HG03342 (cell line): ENCODE measurements around the gene CHST2.
A peak's percentile ranks its signal among the peaks of the same experiment; 100 is the strongest.
"Not testable (repeated sequence)": the region's sequence is repeated elsewhere in the genome, so short reads cannot be mapped to it uniquely, and the experiment has no call there.

Source experiments
- ATAC-seq: cut with Tn5 transposase; IDR thresholded peaks from one replicate; pipeline ENCODE4 v1.9.1; 2021; ENCODE audit warnings: mild to moderate bottlenecking, moderate library complexity; ENCODE audit not compliant: unreplicated experiment

Gene CHST2, protein sequence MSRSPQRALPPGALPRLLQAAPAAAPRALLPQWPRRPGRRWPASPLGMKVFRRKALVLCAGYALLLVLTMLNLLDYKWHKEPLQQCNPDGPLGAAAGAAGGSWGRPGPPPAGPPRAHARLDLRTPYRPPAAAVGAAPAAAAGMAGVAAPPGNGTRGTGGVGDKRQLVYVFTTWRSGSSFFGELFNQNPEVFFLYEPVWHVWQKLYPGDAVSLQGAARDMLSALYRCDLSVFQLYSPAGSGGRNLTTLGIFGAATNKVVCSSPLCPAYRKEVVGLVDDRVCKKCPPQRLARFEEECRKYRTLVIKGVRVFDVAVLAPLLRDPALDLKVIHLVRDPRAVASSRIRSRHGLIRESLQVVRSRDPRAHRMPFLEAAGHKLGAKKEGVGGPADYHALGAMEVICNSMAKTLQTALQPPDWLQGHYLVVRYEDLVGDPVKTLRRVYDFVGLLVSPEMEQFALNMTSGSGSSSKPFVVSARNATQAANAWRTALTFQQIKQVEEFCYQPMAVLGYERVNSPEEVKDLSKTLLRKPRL

DNA sequence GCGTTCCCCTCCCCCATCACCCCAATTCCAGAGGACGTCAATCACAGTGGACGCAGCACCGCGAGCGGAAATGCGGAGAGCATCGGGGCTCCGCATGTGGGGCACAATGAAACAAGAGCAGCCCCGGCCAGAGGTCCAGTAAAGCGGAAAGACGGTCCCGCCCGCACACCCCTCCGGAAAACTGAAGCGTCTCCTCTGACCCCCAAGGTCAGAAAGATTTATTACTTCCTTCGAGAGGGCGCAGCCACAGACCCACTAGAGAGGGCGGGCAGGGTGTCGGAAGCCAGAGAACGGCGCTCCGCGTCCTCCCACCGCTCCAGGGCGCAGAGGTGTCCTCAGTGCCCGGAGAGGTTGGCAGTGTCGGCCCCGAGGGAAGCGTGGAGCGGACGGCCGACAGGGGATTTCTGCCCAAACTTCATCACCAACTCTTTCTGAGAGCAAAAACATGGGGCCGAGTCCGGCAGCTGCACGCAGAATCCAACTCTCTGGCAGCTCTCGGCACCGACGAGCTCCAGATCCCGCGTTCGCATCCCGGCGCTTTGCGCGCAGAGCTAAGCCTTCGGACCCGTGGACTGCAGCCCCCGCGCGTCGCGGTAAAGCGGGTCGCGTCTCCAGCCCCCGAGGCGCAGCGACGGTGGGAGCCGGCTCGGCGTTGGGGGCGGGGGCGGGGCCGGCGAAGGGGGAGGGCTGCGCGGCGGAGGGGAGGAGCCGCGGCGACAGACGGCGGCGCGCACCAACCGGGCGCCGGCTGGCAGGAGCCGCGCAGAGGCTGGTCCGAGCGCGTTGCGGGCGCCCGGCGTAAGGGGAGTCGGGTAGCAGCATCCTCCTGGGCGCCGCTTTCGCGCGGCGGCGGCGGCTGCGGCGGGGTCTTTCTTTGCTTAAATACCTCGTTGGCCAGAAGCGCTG lies at the start of gene CHST2:
CHST2 (plus strand) TSS at position 763 of the 906 bp plus-strand sequence. CDS start 1,046 bp downstream, outside the sequence.
- ATAC-seq, result peak; percentile 77

DNA sequence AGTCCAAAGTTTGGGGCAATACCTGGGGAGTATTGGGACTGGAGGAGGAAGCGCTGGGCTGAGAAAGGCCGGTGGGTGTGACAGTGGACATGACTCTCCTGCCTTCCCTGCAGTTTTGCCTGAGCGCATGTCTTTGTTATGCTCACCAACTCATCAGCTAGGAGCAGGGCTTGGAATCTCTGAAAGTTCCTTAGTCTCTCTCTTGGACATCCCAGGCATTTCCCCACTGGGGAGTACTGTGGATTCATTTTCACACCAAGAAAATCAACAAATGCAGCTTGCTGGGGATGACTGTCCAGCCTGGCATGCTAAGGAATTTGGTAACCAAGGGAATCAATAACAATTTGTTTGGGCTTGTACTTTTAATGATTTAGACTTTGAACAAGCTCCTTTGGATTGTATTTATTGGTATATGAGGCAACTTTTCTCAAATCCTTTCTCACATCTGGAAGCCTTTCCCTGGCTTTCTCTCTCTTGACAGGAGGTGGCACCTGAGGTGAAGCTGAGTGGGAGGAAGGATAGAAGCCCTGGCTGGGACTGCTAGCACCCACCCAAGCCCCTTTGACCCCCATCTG lies 48.5 kb upstream of the CHST2 start:
- ATAC-seq, result no peak

DNA sequence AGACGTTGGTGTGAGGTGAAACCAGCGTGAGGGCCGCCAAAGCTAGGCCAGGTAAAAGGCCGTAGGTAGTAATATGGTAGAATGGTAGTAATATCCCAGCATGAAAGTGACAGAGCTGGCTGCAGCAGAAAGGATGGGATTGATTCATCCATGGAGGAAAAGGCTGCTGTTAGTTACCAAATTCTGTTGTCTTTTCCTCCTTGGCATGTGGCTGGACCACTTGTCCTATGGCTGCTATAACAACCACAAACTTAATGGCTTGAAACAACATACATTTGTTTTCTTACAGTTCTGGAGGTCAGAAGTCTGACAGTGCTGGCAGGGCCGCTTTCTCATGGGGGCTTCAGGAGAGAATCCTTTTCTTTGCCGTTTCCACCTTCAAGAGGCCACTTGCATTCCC lies 47.8 kb upstream of the CHST2 start:
- ATAC-seq, result no peak

DNA sequence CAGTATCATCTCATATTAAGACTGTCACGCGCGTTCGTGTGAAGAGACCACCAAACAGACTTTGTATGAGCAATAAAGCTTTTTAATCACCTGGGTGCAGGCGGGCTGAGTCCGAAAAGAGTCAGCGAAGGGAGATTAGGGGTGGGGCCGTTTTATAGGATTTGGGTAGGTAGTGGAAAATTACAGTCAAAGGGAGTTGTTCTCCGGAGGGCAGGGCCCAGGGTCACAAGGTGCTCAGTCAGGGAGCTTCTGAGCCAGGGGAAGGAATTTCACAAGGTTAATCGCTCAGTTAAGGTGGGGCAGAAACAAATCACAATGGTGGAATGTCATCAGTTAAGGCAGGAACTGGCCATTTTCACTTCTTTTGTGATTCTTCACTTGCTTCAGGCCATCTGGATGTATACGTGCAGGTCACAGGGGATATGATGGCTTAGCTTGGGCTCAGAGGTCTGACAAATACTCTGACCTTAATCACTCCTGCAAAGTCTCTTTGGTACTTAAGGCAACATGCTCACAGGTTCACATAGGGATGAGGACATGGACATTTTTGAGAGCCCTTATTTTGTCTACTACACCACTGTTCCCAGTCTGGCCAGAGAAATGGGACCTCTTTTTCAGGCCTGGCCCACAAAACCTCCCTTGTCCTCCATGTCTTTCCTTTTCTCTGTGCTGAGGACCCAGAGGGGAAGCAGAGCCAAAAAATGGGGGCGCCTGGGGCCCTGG lies 47.1 kb upstream of the CHST2 start:
- ATAC-seq, result not testable (repeated sequence)

DNA sequence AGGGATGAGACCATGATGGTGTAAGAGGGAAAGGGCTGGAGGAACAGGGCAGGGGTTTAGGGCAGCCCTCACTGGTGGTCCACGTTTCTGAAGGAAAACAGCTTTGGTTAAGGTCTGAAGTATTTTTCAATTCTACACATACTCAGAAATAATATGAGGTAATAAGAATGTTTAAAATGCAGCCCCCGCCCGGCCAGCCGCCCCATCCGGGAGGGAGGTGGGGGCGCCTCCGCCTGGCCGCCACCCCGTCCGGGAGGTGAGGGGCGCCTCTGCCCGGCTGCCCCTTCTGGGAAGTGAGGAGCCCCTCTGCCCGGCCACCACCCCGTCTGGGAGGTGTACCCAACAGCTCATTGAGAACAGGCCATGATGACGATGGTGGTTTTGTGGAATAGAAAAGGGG lies 46.0 kb upstream of the CHST2 start:
- not testable (repeated sequence) for ATAC-seq

DNA sequence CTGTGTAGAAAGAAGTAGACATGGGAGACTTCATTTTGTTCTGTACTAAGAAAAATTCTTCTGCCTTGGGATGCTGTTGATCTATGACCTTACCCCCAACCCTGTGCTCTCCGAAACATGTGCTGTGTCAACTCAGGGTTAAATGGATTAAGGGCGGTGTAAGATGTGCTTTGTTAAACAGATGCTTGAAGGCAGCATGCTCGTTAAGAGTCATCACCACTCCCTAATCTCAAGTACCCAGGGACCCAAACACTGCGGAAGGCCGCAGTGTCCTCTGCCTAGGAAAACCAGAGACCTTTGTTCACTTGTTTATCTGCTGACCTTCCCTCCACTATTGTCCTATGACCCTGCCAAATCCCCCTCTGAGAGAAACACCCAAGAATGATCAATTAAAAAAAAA lies 45.6 kb upstream of the CHST2 start:
- not testable (repeated sequence) for ATAC-seq

DNA sequence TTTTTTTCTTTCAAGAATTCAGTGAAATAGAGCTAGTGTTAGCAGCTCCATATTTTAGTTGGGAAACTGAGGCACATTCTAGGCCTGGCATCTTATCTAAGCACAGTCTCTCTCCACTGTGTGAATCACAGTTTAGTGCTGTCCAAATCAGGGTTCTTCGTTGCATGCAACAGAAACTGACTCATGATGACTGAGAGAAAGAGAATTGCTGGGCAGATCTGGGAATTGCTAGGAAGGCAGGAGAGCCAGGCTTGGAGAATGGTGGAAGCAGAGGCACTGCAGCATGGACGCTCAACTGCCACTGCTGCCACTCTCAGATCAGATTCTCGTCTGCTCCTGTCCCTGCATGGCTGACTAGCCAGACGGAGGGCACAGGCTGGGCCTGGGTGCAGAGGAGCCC lies 40.7 kb upstream of the CHST2 start:
- ATAC-seq, result no peak

DNA sequence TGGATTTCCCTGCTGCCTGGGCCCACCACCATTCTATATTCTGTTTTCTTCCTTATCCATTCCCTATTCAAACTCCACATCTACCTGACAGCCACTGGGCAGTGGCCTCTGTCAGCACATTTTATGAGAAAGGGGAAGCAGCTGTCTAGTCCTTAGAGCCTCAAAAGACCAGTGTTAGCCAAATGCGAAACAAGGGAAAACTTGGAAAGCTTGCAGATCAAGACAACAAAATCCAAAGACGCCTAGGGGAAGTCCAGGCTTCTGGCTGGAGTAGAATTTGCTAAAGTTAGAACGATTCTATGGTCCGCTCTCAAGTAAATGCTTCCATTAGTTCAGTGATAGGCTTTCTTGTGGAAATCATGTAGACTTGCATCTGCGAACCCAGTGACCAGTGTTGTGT lies 39.4 kb upstream of the CHST2 start:
- ATAC-seq, result no peak

DNA sequence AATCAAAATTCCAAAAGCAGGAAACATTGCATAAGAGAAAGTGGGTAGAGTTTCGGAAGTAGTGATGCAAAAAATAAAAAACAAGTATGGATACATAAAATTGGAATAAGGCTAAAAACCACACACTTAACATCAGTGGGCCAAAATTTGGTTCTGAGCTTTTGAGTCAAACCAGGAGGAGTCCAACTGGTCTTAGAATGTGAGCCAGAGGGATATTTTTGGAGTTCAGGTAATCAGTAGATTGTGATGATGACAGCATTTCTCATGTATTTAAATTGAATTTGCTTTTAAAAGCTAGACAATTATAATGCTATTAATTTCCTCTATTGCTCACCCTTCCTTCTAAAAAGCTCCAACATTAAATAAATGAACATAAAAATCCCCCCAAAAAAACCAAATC lies 38.2 kb upstream of the CHST2 start:
- ATAC-seq, result no peak

DNA sequence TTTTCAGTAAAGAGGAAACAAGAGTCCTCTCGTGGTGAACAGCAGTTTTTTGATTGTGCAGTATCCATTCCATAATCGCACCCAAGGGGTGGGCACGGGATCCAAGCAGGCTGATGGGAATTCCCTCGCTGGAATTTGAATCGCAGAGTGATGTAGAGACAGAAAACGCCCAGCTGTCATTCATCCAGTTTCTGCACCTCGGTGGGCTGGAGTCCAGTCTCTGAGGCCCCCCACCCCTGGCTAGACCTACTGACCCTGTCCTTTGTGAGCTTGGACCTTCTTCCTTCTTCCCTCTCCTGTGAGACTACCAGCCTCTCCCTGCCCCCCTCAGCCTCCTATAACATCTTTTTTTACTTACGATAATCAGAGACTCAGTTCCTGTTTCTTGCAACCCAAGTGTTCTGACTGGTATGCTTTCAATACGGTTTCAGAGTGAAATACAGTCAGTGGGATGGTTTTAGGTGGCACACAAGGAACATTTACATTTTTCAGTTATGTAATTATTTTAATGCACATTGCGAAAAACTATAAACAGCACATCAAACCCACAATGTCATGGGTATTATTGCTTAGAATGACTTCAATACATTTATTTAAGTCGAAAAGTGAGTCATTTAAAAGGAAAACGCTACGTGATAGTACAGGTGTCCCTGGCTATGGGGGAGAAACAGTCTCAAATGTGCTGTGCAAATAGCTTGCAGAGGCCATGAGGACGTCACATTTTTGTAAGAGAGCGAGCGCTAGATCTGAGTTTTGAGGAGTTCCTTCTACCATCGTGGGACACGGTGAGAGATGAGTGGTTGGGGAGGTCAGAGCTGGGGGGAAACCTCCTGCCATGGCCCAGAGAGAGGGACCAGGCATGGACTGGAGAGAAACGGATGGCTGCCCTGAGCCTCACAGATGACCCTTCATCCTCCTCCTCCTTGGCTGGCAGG lies 37.5 kb upstream of the CHST2 start:
- peak; percentile 77 for ATAC-seq

DNA sequence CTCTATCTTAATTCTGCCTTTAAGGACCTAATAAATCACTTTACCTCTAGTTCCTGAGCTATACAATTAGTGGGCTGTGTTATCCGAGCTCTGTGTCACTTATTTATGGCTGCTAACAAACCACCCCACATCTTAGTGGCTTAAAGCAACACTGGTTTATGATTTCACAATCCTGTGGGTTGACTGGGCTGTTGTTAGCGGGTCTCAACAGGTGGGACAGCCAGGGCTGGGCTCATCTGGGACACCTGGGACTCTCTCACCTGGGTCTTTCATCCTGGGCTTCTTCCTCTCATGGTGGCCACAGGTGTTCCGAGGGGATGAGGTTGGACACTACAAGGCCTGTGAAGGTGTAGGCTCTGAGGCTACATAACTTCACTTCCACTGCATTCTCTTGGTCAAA lies 35.8 kb upstream of the CHST2 start:
- ATAC-seq, result no peak

DNA sequence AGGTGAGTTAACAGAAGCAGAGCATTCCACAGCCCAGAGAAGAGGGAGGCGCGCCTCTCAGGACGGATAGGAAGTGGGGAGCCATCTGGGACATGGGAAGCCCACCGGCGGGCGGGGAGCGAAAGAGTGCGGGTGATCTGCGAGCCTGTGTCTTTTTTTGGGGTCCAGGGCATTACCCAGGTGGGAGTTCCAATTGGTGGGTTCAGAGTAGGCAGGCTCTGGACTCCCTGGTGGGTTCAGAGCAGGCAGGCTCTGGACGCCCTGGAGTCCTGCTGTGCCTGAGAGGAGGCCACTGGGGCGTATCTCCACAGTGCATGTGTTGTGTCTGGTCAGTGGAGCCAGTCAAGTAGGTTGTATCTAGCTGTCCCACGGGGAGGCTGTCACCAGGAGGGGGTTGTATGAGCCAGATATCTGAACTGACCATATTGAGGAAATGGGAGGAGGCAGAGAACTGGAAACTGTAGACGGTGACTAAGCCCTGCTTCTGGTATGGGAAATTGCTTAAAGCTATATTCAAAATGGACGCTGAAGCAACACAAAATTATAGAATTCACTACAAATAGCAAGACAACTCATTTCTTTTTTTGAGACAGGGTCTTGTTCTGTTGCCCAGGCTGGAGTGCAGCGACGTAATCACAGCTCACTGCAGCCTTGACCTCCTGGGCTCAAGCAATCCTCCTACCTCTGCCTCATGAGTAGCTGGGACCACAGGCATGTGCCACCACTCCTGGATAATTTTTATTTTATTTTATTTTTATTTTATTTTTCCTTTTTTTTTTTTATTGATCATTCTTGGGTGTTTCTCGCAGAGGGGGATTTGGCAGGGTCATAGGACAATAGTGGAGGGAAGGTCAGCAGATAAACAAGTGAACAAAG lies 34.5 kb upstream of the CHST2 start:
- ATAC-seq, result peak; percentile 80

DNA sequence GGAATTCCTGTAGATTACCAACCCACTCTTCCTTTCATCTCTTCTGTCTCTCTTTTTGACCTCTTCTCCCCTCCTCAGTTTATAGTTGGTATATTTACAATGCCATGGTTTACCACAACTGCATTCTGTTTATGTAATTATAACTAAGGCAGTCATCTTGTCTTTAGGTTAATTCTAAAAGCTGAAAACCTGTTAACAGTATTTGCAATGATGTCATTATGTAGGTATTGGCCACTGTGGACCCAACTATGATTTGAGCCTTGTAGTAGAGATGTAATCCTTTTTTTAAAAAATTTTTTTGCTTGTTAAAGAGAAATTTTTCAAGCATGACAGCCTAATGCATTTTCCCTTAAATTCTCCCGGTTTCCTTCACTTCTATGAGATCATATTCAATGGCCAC lies 30.7 kb upstream of the CHST2 start:
- no peak for ATAC-seq

DNA sequence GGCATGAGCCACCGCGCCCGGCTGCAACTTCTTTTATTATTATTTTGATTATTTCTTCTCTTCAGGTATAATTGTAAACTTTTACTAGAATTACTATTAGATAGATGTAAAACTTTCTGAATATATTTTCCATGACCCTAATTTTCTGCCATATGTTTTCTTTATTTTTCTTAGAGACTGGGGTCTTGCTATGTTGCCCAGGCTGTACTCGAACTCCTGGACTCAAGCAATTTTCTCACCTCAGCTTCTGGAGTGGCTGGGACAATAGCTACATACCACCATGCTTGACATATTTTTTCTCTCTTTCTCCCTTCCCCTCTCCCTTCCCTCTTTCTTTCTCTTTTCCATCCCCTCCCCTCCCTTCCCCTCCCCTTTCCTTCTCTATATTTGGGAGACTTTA lies 29.6 kb upstream of the CHST2 start:
- ATAC-seq, result no peak

DNA sequence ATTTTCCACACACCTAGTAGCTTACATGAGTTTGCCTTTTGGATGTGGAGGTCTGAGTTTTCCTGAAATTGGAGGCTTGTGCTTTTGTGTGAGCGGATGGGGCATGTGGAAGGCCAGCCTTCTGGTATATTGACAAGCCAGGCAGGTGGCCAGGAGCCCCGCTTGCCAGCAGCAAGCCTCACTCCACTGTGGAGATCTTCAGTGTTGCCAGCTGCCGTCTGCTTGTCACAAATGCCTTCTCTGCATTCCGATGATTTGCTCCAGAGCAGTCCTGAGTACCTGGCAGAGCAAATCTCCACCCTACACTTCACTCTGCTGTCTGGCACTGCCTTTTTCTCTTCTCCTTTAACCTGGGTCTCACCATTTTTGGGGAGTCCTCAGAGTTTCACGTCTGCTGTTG lies 29.1 kb upstream of the CHST2 start:
- ATAC-seq, result no peak

DNA sequence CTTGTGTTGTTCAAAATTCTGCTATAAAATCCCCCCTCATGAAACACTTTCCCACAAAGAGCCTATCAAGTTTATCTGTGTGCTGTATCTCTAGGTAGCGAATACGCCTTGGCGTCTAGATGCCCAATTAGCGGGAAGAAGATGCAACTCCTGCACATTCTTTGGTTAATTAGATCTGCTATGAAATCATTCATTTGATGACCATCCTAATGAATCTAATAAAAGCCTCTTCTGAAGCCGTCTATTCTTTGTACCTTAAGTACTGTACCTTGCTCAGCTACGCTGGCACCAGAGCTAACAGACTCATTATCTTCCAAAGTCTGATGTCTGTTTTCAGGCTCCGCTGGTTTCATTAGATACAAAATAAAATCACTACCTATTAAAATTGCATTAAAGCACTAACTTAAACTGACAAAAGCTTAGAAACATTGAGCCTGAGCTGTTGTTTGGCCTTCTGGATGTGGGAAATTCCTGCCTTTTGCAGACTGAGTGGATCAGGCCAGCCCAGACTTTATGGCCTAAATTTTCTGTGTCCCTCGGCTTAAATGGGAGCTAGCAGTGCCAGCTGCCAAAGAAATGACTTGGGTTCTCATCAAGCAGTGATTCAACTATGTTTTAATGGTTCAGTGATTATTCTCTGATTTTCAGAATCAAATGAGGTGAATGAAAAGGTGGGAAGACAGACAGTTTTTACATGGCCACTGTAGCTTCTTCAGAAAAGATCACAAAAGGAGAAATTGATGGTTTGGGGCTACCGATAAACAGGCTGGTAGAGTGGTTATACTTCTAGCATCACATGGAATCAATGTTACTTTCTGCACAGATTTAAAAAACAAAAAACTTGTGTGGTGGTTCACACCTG lies 28.4 kb upstream of the CHST2 start:
- no peak for ATAC-seq

DNA sequence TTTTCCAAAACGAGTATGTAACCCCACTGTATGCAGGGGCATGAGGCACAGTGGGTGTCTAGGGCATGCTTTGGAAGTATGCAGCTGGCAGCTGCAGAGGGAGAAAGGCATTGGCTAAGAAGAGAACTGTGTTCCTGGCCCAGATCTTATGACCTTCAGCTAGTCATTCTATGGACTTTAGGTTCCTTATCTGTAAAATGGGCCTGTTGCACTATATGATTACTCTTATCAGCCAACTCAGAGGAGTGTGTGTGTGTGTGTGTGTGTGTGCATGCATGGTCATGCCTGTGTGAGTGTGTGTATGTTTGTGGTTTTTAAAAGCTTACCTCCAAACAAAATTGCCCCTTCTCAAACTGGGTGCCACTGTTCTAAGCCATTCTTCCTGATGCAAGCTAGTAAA lies 27.4 kb upstream of the CHST2 start:
- ATAC-seq, result no peak

DNA sequence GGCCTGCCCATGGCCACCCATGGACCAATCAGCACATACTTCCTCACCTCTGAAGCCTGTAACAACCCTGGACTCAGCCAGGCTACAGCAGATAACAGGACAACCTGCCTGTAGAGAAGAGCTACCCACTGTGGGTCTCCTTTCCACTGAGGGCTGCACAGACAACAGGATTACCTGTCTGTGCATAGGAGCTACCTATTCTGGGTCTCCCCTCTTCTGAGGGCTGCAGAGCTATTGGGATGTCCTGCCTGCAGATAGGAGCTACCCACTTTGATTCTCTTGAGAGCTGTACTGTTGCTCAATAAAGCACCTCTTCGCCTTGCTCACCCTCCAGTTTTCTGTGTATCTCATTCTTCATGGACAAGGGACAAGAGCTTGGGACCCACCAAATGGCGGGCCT lies 23.8 kb upstream of the CHST2 start:
- no peak for ATAC-seq
